Heart right ventricle (tissue), 16 donors: ENCODE measurements around the gene LETM1. TPM values are rescaled to one million over a fixed set of nuclear protein-coding genes. Genes with fewer than 3 reads are reported as not detected.
A peak's percentile ranks its signal among the peaks of the same experiment; 100 is the strongest.

ENCODE experiments used
- ATAC-seq, 8 donors: fragments of 200-7000 bp; cut with Tn5 transposase; one replicate each; pipeline ENCODE4 v1.9.1; 2020; ENCODE audit warnings: mild to moderate bottlenecking in 8 of 8, moderate library complexity in 8 of 8, moderate number of reproducible peaks in 1 of 8
- DNase-seq, 2 donors: peaks; one replicate each; pipeline ENCODE4 v3.0.0-alpha.2; 2020
- H3K27ac ChIP-seq, 10 donors: fragments of 200-600 bp; sonication (generic) in 2 of 10; one replicate each; pipeline versions ENCODE4 v1.5.0 to v1.8.0; 2020 to 2022; ENCODE audit warnings: mild to moderate bottlenecking in 3 of 10
- H3K27me3 ChIP-seq, 7 donors: fragments of 200-600 bp; one replicate each; pipeline ENCODE4 v1.8.0; 2021 to 2022; ENCODE audit warnings: mild to moderate bottlenecking in 2 of 7
- H3K36me3 ChIP-seq, 9 donors: fragments of 200-600 bp; sonication (generic) in 1 of 9; one replicate each; pipeline versions ENCODE4 v1.5.0 to v1.8.0; 2020 to 2022; ENCODE audit warnings: mild to moderate bottlenecking in 2 of 9
- H3K4me1 ChIP-seq, 9 donors: fragments of 200-600 bp; sonication (generic) in 1 of 9; one replicate each; pipeline versions ENCODE4 v1.5.0 to v1.8.0; 2020 to 2022; ENCODE audit warnings: mild to moderate bottlenecking in 4 of 9
- H3K4me3 ChIP-seq, 10 donors: fragments of 200-600 bp; sonication (generic) in 2 of 10; one replicate each; pipeline versions ENCODE4 v1.5.0 to v1.8.0; 2020 to 2022; ENCODE audit warnings: mild to moderate bottlenecking in 7 of 10, moderate library complexity in 2 of 10
- H3K9me3 ChIP-seq, 11 donors: fragments of 200-600 bp in 10 of 11; sonication (generic) in 2 of 11; one replicate each; pipeline versions ENCODE4 v1.5.0 to v1.8.0; 2013 to 2022; ENCODE audit warnings: mild to moderate bottlenecking in 2 of 11, control low read depth in 1 of 11, moderate library complexity in 1 of 11
- CTCF ChIP-seq, 9 donors: fragments of 200-600 bp; sonication (generic) in 2 of 9; IDR thresholded peaks; one replicate each; pipeline versions ENCODE4 v1.5.0 to v1.8.0; 2021 to 2022; ENCODE audit warnings: antibody characterized with exemption in 9 of 9, mild to moderate bottlenecking in 5 of 9, moderate library complexity in 1 of 9
- WGBS, 2 donors: extraction: QIAGEN DNeasy Blood & Tissue Kit; methylation state at CpG; one replicate each; pipeline ENCODE4 v1.1.7; 2013; ENCODE audit warnings: inconsistent platforms in 1 of 2; 5-methylcytosine and 5-hydroxymethylcytosine counted together
- intact Hi-C, 10 donors: fragments of 100-400 bp; cut with DNase I; formaldehyde crosslinking; loops; one replicate each; pipeline versions ENCODE4 v1.11.1 to v1.14.2; 2022
- polyA plus RNA-seq, 2 donors: library from polyadenylated mRNA; stranded (reverse); fragments of 200-250 nt; gene quantifications; one replicate each; pipeline ENCODE4 v1.2.3, GENCODE V29; 2013
- total RNA-seq, 10 donors: library from RNA; stranded (reverse); fragmentation: NEBNext Ultra II Directional in 3 of 10; extraction: Animal tissue kit (Norgen Biotek cat#: 25700) in 3 of 10; gene quantifications; one replicate each; pipeline versions ENCODE4 v1.2.1 to v1.2.4, GENCODE V29; 2021 to 2023
- donor health status: Arrhythmogenic right ventricular cardiomyopathy.
- donor health status: ischemic (EF 13 %, LVEDD 7.1; RV severe dilation, severe dysfunction).
- donor health status: healthy with polysubstance abuse.
- donor health status: DM: no; HTN: yes; CAD: no.
- donor health status: DM: no; HTN: no; CAD: no.
- donor health status: ischemic (EF 25% LVEDD 6.9; RV normal size, moderate dysfunction).
- donor health status: ischemic (EF 25% LVEDD 5.7; RV mildly dilated, moderate dysfunction).
- donor health status: healthy.
- donor health status: DM: yes; HTN: yes; CAD: no.
- donor health status: Ischemic cardiomyopathy.
- donor health status: ischemic (EF 35%, LVEDD 5.7; RV mildly dilated, moderate dysfunction).
- donor health status: nonischemic (EF 11% LVEDD 7.7; RV severe dilation, severe dysfunction).
- donor health status: DM: yes; HTN: yes; CAD: no.
- donor health status: PGD.
- donor health status: ischemic (EF 29% LVEDD 5.4; RV normal size, mild dysfunction).
- donor health status: nonischemic (EF 23%, LVEDD 6.1; RV moderate dilation, normal function).

The LETM1 gene
- total and polyA plus RNA-seq, 12 donors = 23.4 to 53.1 (median 41.2) TPM

GRCh38 chr4:1873776-1874175 is 17.8 kb upstream of the LETM1 start:
- intact Hi-C loops = no loop called here
- no peaks in the 10 kb centered on the region for H3K36me3 ChIP-seq
- ATAC-seq = no peak
- no peaks in the 10 kb centered on the region for H3K27me3 ChIP-seq
- H3K9me3 ChIP-seq = no peaks in the 10 kb centered on the region
- peaks cover 0 to 31% (median 21%) of the 10 kb centered on the region in 9 donors for H3K4me1 ChIP-seq
- H3K27ac ChIP-seq = no peak overlapping the region
- DNase-seq = no peak
- TF ChIP-seq CTCF (IDR thresholded peaks at IDR 0.05) = no peak
- no peak overlapping the region for H3K4me3 ChIP-seq
- WGBS, 2 donors = 79 to 85% methylated on average over 3 of the region's 3 CpGs

GRCh38 chr4:1873291-1873690 is 17.3 kb upstream of the LETM1 start:
- TF ChIP-seq CTCF (IDR thresholded peaks at IDR 0.05) = no peak
- H3K4me3 ChIP-seq = no peak overlapping the region
- no peaks in the 10 kb centered on the region for H3K9me3 ChIP-seq
- H3K4me1 ChIP-seq = peaks cover 0 to 31% (median 21%) of the 10 kb centered on the region in 9 donors
- H3K27me3 ChIP-seq = no peaks in the 10 kb centered on the region
- H3K36me3 ChIP-seq = no peaks in the 10 kb centered on the region
- intact Hi-C loops = no loop called here
- ATAC-seq = no peak
- WGBS, 2 donors = 62 to 81% methylated on average over 4 of the region's 4 CpGs
- peak overlapping the region in 2 of 10 donors; percentile 2 to 3 for H3K27ac ChIP-seq
- DNase-seq = no peak

GRCh38 chr4:1872870-1873269 is 16.9 kb upstream of the LETM1 start:
- WGBS, 2 donors = 51 to 53% methylated on average over 3 of the region's 3 CpGs
- Histone ChIP-seq H3K4me3 (peak overlapping the region in 6 of 10 donors; percentile 72 to 88 (median 83)), H3K4me1 (peaks cover 0 to 30% (median 21%) of the 10 kb centered on the region in 9 donors), H3K9me3 (no peaks in the 10 kb centered on the region), H3K27ac (peak overlapping the region in 4 of 10 donors; percentile 2 to 90 (median 10)), H3K27me3 (no peaks in the 10 kb centered on the region), H3K36me3 (no peaks in the 10 kb centered on the region)
- DNase-seq (no peak), ATAC-seq (no peak)
- no peak for TF ChIP-seq CTCF (IDR thresholded peaks at IDR 0.05)
- intact Hi-C loops = no loop called here

GRCh38 chr4:1871471-1872021 is 15.6 kb upstream of the LETM1 start:
- H3K4me1 ChIP-seq = peaks cover 0 to 29% (median 21%) of the 10 kb centered on the region in 9 donors
- 0% methylated on average over 31 to 76 of the region's 79 CpGs for WGBS, 2 donors
- intact Hi-C loops = loop anchor here in 3 of 10 donors (1.0 to 2.0 kb wide), 2 partner anchors 15 to 28 kb away; partner anchors contain the start of gene LETM1 (in 2 of the 3)
- DNase-seq = peak; percentile 16 to 39
- H3K36me3 ChIP-seq = no peaks in the 10 kb centered on the region
- peak overlapping the region; percentile 79 to 96 (median 90) for H3K27ac ChIP-seq
- no peaks in the 10 kb centered on the region for H3K9me3 ChIP-seq
- peaks cover 0 to 10% (median 3%) of the 10 kb centered on the region in 7 donors for H3K27me3 ChIP-seq
- H3K4me3 ChIP-seq = peak overlapping the region; percentile 67 to 98 (median 83)
- peak in 4 of 8 donors; percentile 2 to 44 (median 13) for ATAC-seq
- no peak for TF ChIP-seq CTCF (IDR thresholded peaks at IDR 0.05)
